ENCODE measurements around the gene TPO.

- TF ChIP-seq CTCF (IDR thresholded peaks at IDR 0.05) (no peak), POLR2A (IDR thresholded peaks at IDR 0.05) (no peak)
Observed at GRCh38 chr2:1400943-1401735, 12.1 kb upstream of the TPO start.

All from thyroid gland (tissue), 4 donors.